Calu3 (cell line): ENCODE results near the gene DLL3. TPM values are rescaled to one million over a fixed set of nuclear protein-coding genes. Genes with fewer than 3 reads are reported as not detected.

Source experiments
- BruUV-seq: library from RNA; stranded (reverse); fragments of 400-500 nt; replicated peaks from 2 replicates; lab custom pipeline; 2021; lab: Mats Ljungman, UMichigan
- CTCF ChIA-PET: fragments of 300-600 bp; sonication (Branson Sonifier 250); formaldehyde crosslinking; loops from one replicate; lab custom pipeline; 2022; ENCODE audit warnings: antibody characterized with exemption; lab: Charles Lee
- DNase-seq: peaks from one replicate; pipeline ENCODE4 v3.0.0; 2022
- H3K27ac Mint-ChIP-seq: one replicate; pipeline ENCODE4 v1.8.0; 2022; ENCODE audit warnings: mixed read lengths; ENCODE audit not compliant: unreplicated experiment
- H3K27me3 Mint-ChIP-seq: one replicate; pipeline ENCODE4 v1.8.0; 2022; ENCODE audit warnings: mixed read lengths; ENCODE audit not compliant: unreplicated experiment
- H3K36me3 Mint-ChIP-seq: one replicate; pipeline ENCODE4 v1.8.0; 2022; ENCODE audit warnings: mild to moderate bottlenecking, moderate library complexity, mixed read lengths; ENCODE audit not compliant: insufficient read depth, unreplicated experiment
- H3K4me1 Mint-ChIP-seq: one replicate; pipeline ENCODE4 v1.8.0; 2022; ENCODE audit warnings: mild to moderate bottlenecking, low read depth, mixed read lengths; ENCODE audit not compliant: unreplicated experiment
- H3K4me3 Mint-ChIP-seq: one replicate; pipeline ENCODE4 v1.8.0; 2022; ENCODE audit warnings: mild to moderate bottlenecking, low read depth, moderate library complexity, mixed read lengths; ENCODE audit not compliant: unreplicated experiment
- H3K9me3 Mint-ChIP-seq: one replicate; pipeline ENCODE4 v1.8.0; 2022; ENCODE audit warnings: low read depth, mixed read lengths; ENCODE audit not compliant: unreplicated experiment
- CTCF ChIP-seq: fragments of 200-600 bp; IDR thresholded peaks from one replicate; pipeline ENCODE4 v1.8.0; 2022; ENCODE audit warnings: antibody characterized with exemption; ENCODE audit not compliant: unreplicated experiment
- intact Hi-C: fragments of 100-400 bp; cut with micrococcal nuclease; formaldehyde crosslinking; loops from one replicate; pipeline ENCODE4 v1.10.0; 2022; ENCODE audit not compliant: unreplicated experiment
- total RNA-seq: library from RNA; stranded (reverse); gene quantifications from 2 replicates; pipeline ENCODE4 v1.2.3, GENCODE V29; 2022

The DLL3 gene
- total RNA-seq, 1 experiment from 2014 or later: 0.19 TPM

GRCh38 chr19:39500543-39500942 lies 1.8 kb downstream of the DLL3 start:
- no peak for DNase-seq
- no TSS peak for BruUV-seq
- CTCF ChIA-PET: interaction anchor here (1.2 kb wide), 1 partner anchor 33 kb away, joined by 5 read pairs; no protein-coding TSS in a partner anchor
- no peak for TF ChIP-seq CTCF
- H3K36me3 Mint-ChIP-seq: no peaks in the 10 kb centered on the region
- no peak overlapping the region for H3K4me3 Mint-ChIP-seq
- H3K27me3 Mint-ChIP-seq: peaks cover 90% of the 10 kb centered on the region
- H3K27ac Mint-ChIP-seq: no peak overlapping the region
- H3K4me1 Mint-ChIP-seq: peaks cover 22% of the 10 kb centered on the region
- H3K9me3 Mint-ChIP-seq: no peaks in the 10 kb centered on the region
- intact Hi-C loops: no loop called here

GRCh38 chr19:39501340-39501739 lies 2.6 kb downstream of the DLL3 start:
- no peak for TF ChIP-seq CTCF
- Mint-ChIP-seq H3K4me1 (peaks cover 22% of the 10 kb centered on the region), H3K9me3 (no peaks in the 10 kb centered on the region), H3K36me3 (no peaks in the 10 kb centered on the region), H3K4me3 (no peak overlapping the region), H3K27me3 (peaks cover 90% of the 10 kb centered on the region), H3K27ac (no peak overlapping the region)
- CTCF ChIA-PET: interaction anchor here (0.6 kb wide), 1 partner anchor 21 kb away, joined by 3 read pairs; the partner anchor contains the start of gene TIMM50
- intact Hi-C loops: no loop called here
- BruUV-seq: no TSS peak
- no peak for DNase-seq

GRCh38 chr19:39502640-39503417 lies 4.1 kb downstream of the DLL3 start:
- no peak overlapping the region for H3K27ac Mint-ChIP-seq
- DNase-seq: peak; percentile 65
- no peak overlapping the region for H3K4me3 Mint-ChIP-seq
- CTCF ChIA-PET: interaction anchor here (0.7 kb wide), 1 partner anchor 577 kb away, joined by 3 read pairs; no protein-coding TSS in a partner anchor
- H3K36me3 Mint-ChIP-seq: peaks cover 5% of the 10 kb centered on the region
- intact Hi-C loops: no loop called here
- no peaks in the 10 kb centered on the region for H3K9me3 Mint-ChIP-seq
- no TSS peak for BruUV-seq
- TF ChIP-seq CTCF: peak; percentile 99
- H3K4me1 Mint-ChIP-seq: peaks cover 20% of the 10 kb centered on the region
- H3K27me3 Mint-ChIP-seq: peaks cover 91% of the 10 kb centered on the region

GRCh38 chr19:39506598-39506943 lies 7.8 kb downstream of the DLL3 start:
- peak overlapping the region; percentile 72 for H3K4me3 Mint-ChIP-seq
- no peaks in the 10 kb centered on the region for H3K4me1 Mint-ChIP-seq

More at GRCh38 chr19:39506598-39506943, 7.8 kb downstream of the DLL3 start:
- Mint-ChIP-seq H3K36me3 (peaks cover 5% of the 10 kb centered on the region), H3K9me3 (no peaks in the 10 kb centered on the region), H3K27ac (no peak overlapping the region), H3K27me3 (peaks cover 74% of the 10 kb centered on the region)
- no peak for TF ChIP-seq CTCF
- BruUV-seq: no TSS peak
- CTCF ChIA-PET: interaction anchor here (1.1 kb wide), 1 partner anchor 26 kb away, joined by 4 read pairs; the partner anchor contains the start of gene TIMM50
- intact Hi-C loops: no loop called here
- DNase-seq: no peak
